IMR-90 (cell line): Measurements from ENCODE around the gene CACNA1G. TPM values are rescaled to one million over a fixed set of nuclear protein-coding genes. Genes with fewer than 3 reads are reported as not detected.

Source experiments
- ATAC-seq: fragments of 200-7000 bp; cut with Tn5 transposase; 2 replicates; pipeline ENCODE4 v1.9.1; 2020; ENCODE audit warnings: low read depth, mild to moderate bottlenecking, moderate library complexity
- BruUV-seq: library from RNA; stranded (reverse); fragments of 400-500 nt; replicated peaks from 2 replicates; lab custom pipeline; 2021; lab: Mats Ljungman, UMichigan
- CTCF ChIA-PET: fragments of 300-600 bp; formaldehyde crosslinking; extraction: SDS; loops from one replicate; lab custom pipeline; 2021; ENCODE audit warnings: antibody characterized with exemption; lab: Yijun Ruan, JAX
- POLR2A ChIA-PET: fragments of 300-600 bp; sonication (Branson Sonifier 250); formaldehyde crosslinking; loops from one replicate; lab custom pipeline; 2022; ENCODE audit warnings: antibody characterized with exemption; ENCODE audit not compliant: unreplicated experiment; lab: Charles Lee
- DNase-seq: peaks from one replicate; pipeline ENCODE4 v3.0.0; 2013
- H2AFZ ChIP-seq: replicated peaks from 2 replicates; pipeline ENCODE3; 2013; ENCODE audit warnings: low read length, mild to moderate bottlenecking; ENCODE audit not compliant: poor library complexity
- H2AK5ac ChIP-seq: 2 replicates; pipeline ENCODE4 v1.6.1; 2013; ENCODE audit warnings: low read depth, low read length, inconsistent platforms
- H2AK9ac ChIP-seq: replicated peaks from 2 replicates; pipeline ENCODE3; 2013; ENCODE audit warnings: mild to moderate bottlenecking, low read depth, low read length, moderate library complexity; ENCODE audit not compliant: poor library complexity
- H2BK120ac ChIP-seq: 2 replicates; pipeline ENCODE4 v1.6.1; 2013; ENCODE audit warnings: low read depth, low read length, inconsistent platforms
- H2BK15ac ChIP-seq: 3 replicates; pipeline ENCODE4 v1.6.1; 2013; ENCODE audit warnings: low read depth, low read length, inconsistent platforms
- H2BK20ac ChIP-seq: 2 replicates; pipeline ENCODE4 v1.6.1; 2013; ENCODE audit warnings: low read depth, mild to moderate bottlenecking, inconsistent platforms, low read length, moderate library complexity
- H2BK5ac ChIP-seq: 2 replicates; pipeline ENCODE4 v1.6.1; 2013; ENCODE audit warnings: mild to moderate bottlenecking, low read depth, low read length, inconsistent platforms; ENCODE audit not compliant: poor library complexity, severe bottlenecking
- H3K14ac ChIP-seq: replicated peaks from 2 replicates; pipeline ENCODE4 v1.6.1; 2013; ENCODE audit warnings: low read depth, low read length, inconsistent platforms
- H3K18ac ChIP-seq: 2 replicates; pipeline ENCODE4 v1.6.1; 2013; ENCODE audit warnings: low read depth, low read length, control low read depth
- H3K23ac ChIP-seq: 2 replicates; pipeline ENCODE4 v1.6.1; 2013; ENCODE audit warnings: low read depth, low read length, inconsistent platforms
- H3K27ac ChIP-seq: 2 replicates; pipeline ENCODE4 v1.5.1; 2013; ENCODE audit warnings: mild to moderate bottlenecking, control low read depth, low read length; ENCODE audit not compliant: insufficient read depth
- H3K27me3 ChIP-seq: 2 replicates; pipeline ENCODE4 v1.6.1; 2013; ENCODE audit warnings: low read length; ENCODE audit not compliant: control insufficient read depth, insufficient read depth
- H3K36me3 ChIP-seq: 2 replicates; pipeline ENCODE4 v1.6.1; 2013; ENCODE audit warnings: low read length, mixed read lengths; ENCODE audit not compliant: control insufficient read depth, insufficient read depth
- H3K4ac ChIP-seq: 2 replicates; pipeline ENCODE4 v1.6.1; 2013; ENCODE audit warnings: low read depth, low read length, inconsistent platforms
- H3K4me1 ChIP-seq: 2 replicates; pipeline ENCODE4 v1.6.1; 2013; ENCODE audit warnings: low read length, mixed read lengths; ENCODE audit not compliant: control insufficient read depth, insufficient read depth
- H3K4me2 ChIP-seq: 2 replicates; pipeline ENCODE4 v1.6.1; 2013; ENCODE audit warnings: low read depth, mild to moderate bottlenecking, control low read depth, low read length, moderate library complexity
- H3K4me3 ChIP-seq: 2 replicates; pipeline ENCODE4 v1.5.1; 2013; ENCODE audit warnings: low read depth, mild to moderate bottlenecking, control low read depth, low read length, moderate library complexity; ENCODE audit not compliant: insufficient read depth
- H3K56ac ChIP-seq: 2 replicates; pipeline ENCODE4 v1.6.1; 2013; ENCODE audit warnings: low read length, inconsistent platforms; ENCODE audit not compliant: insufficient read depth; ENCODE audit errors: extremely low read depth
- H3K79me1 ChIP-seq, 2 experiments: 2 replicates each; pipeline ENCODE4 v1.6.1; 2013; ENCODE audit warnings: low read length in 2 of 2, inconsistent platforms in 1 of 2, low read depth in 1 of 2
- H3K9ac ChIP-seq: 2 replicates; pipeline ENCODE4 v1.6.1; 2013; ENCODE audit warnings: low read depth, low read length, control low read depth
- H3K9me1 ChIP-seq: 2 replicates; pipeline ENCODE4 v1.6.1; 2013; ENCODE audit warnings: low read length, inconsistent platforms; ENCODE audit not compliant: insufficient read depth
- H3K9me3 ChIP-seq: 2 replicates; pipeline ENCODE4 v1.6.1; 2013; ENCODE audit warnings: low read length; ENCODE audit not compliant: control insufficient read depth, insufficient read depth
- H4K20me1 ChIP-seq: 2 replicates; pipeline ENCODE4 v1.6.1; 2013; ENCODE audit warnings: low read length, inconsistent platforms; ENCODE audit not compliant: insufficient read depth
- H4K5ac ChIP-seq: 2 replicates; pipeline ENCODE4 v1.6.1; 2013; ENCODE audit warnings: mild to moderate bottlenecking, low read depth, low read length, control low read depth
- H4K8ac ChIP-seq, 2 experiments: 2 replicates each; pipeline ENCODE4 v1.6.1; 2013; ENCODE audit warnings: low read depth in 2 of 2, low read length in 2 of 2, control low read depth in 1 of 2, inconsistent platforms in 1 of 2
- H4K91ac ChIP-seq: 2 replicates; pipeline ENCODE4 v1.6.1; 2013; ENCODE audit warnings: low read depth, low read length, inconsistent platforms; ENCODE audit not compliant: insufficient read depth
- CEBPB ChIP-seq: IDR thresholded peaks from 2 replicates; pipeline ENCODE4 v1.6.1; 2012; ENCODE audit warnings: low read depth, low read length, improper control_type of control experiment
- POLR2A ChIP-seq: IDR thresholded peaks from 2 replicates; pipeline ENCODE4 v1.6.1; 2012; ENCODE audit warnings: mild to moderate bottlenecking, low read depth, low read length
- WGBS, 2 experiments: methylation state at CpG; one replicate each; pipeline versions ENCODE4 v1.1.5 to v1.1.7; 2013; ENCODE audit warnings: missing lambda C conversion rate in 2 of 2; ENCODE audit not compliant: insufficient read length in 1 of 2; ENCODE audit errors: extremely low coverage in 2 of 2; 5-methylcytosine and 5-hydroxymethylcytosine counted together
- dilution Hi-C: fragments of 300-500 bp; cut with HindIII; formaldehyde crosslinking; loops from one replicate; pipeline ENCODE4 v1.14.3; 2018; ENCODE audit warnings: low sequenced_read_pairs; ENCODE audit not compliant: unreplicated experiment
- in situ Hi-C: fragments of 300-500 bp; cut with MboI; formaldehyde crosslinking; loops from 3 replicates; pipeline ENCODE4 v1.14.3; 2019; ENCODE audit warnings: low sequenced_read_pairs, inconsistent platforms, mixed read lengths
- intact Hi-C: fragments of 100-400 bp; cut with micrococcal nuclease; formaldehyde crosslinking; loops from 2 replicates; pipeline ENCODE4 v1.10.0; 2022
- polyA plus RNA-seq, 3 experiments: library from polyadenylated mRNA; depleted of rRNA; stranded (reverse); fragments of >200 nt; gene quantifications; 2 replicates each; pipeline ENCODE4 v1.2.3, GENCODE V29; 2012; ENCODE audit warnings: low replicate concordance in 1 of 3
- total RNA-seq: library from RNA; depleted of rRNA; stranded (reverse); fragments of >200 nt; gene quantifications from 2 replicates; pipeline ENCODE4 v1.2.3, GENCODE V29; 2012

The CACNA1G gene
- total and polyA plus RNA-seq, 2 of the 4 experiments (the other 2 are of a cell fraction): under 0.01 to 0.03 TPM

- no peak for DNase-seq
- Histone ChIP-seq H3K23ac (no peak overlapping the region), H3K4ac (no peak overlapping the region), H2BK120ac (no peak overlapping the region), H4K91ac (no peak overlapping the region), H3K9me3 (no peaks in the 10 kb centered on the region), H3K4me1 (peaks cover 8% of the 10 kb centered on the region), H2AK9ac (no peak overlapping the region), H4K8ac (no peak overlapping the region), H2BK15ac (no peak overlapping the region), H2BK20ac (no peak overlapping the region), H3K18ac (no peak overlapping the region), H3K56ac (no peak overlapping the region), H2AK5ac (no peak overlapping the region; the same call in 1 of the 2 replicates), H3K9me1 (peaks cover 12% of the 10 kb centered on the region; the same call in 1 of the 2 replicates), H2BK5ac (no peak overlapping the region), H2AFZ (peak overlapping the region; percentile 46), H3K36me3 (peaks cover 2% of the 10 kb centered on the region; the same call in 1 of the 2 replicates), H3K4me3 (no peak overlapping the region), H3K14ac (no peak overlapping the region), H3K79me1 (no peaks in the 10 kb centered on the region), H3K4me2 (no peak overlapping the region), H3K9ac (no peak overlapping the region), H4K20me1 (no peaks in the 10 kb centered on the region), H3K27me3 (no peaks in the 10 kb centered on the region), H3K27ac (no peak overlapping the region), H4K5ac (no peak overlapping the region)
- dilution Hi-C loops (no loop called here), in situ Hi-C loops (loop anchor here (5.0 kb wide), 1 partner anchor 38 kb away; no protein-coding TSS in a partner anchor), intact Hi-C loops (no loop called here)
- TF ChIP-seq CEBPB (no peak), POLR2A (no peak)
- ATAC-seq: no peak
- WGBS, 2 experiments: 95% methylated on average over 7 of the region's 7 CpGs; no CpG with 5 or more reads in 1 of the 2 experiments
- no TSS peak for BruUV-seq
- POLR2A ChIA-PET: no interaction called here
- CTCF ChIA-PET: no interaction called here
Measured at GRCh38 chr17:50675627-50676026, 115.1 kb downstream of the CACNA1G start.
